Head of caudate nucleus (tissue), 42 donors: ENCODE data around the gene TCERG1.

Experiments
- DNase-seq, 42 donors: peaks; one replicate each; pipeline versions ENCODE4 v3.0.0 to v3.0.0-alpha.2; 2020 to 2021; ENCODE audit warnings: mixed read lengths in 7 of 42
- intact Hi-C: fragments of 100-400 bp; cut with DNase I; formaldehyde crosslinking; loops from one replicate; pipeline ENCODE4 v1.15.0; 2022

TCERG1 gene

GRCh38 chr5:146513462-146513861 is 66.3 kb downstream of the TCERG1 start:
- DNase-seq = no peak
- intact Hi-C loops = no loop called here

- intact Hi-C loops = no loop called here
- no peak for DNase-seq
These were observed 67.4 kb downstream of the TCERG1 start for GRCh38 chr5:146514575-146514974.

GRCh38 chr5:146515473-146516150 is 68.5 kb downstream of the TCERG1 start:
- DNase-seq = peak in 1 of 42 donors; percentile 6
- intact Hi-C loops = no loop called here

- intact Hi-C loops = no loop called here
These were observed 69.0 kb downstream of the TCERG1 start, which contains the start of gene GPR151 for GRCh38 chr5:146516151-146516475. GPR151 (minus strand) TSS chr5:146516190; CDS start chr5:146516113, 77 bp downstream.

GRCh38 chr5:146519554-146519953 is 72.4 kb downstream of the TCERG1 start:
- DNase-seq = no peak
- intact Hi-C loops = no loop called here

More at GRCh38 chr5:146516151-146516475, 69.0 kb downstream of the TCERG1 start, which contains the start of gene GPR151:
- DNase-seq = peak in 10 of 42 donors; percentile 13 to 50 (median 30)

GRCh38 chr5:146520731-146521130 is 73.6 kb downstream of the TCERG1 start:
- intact Hi-C loops = no loop called here
- DNase-seq = no peak

DNA sequence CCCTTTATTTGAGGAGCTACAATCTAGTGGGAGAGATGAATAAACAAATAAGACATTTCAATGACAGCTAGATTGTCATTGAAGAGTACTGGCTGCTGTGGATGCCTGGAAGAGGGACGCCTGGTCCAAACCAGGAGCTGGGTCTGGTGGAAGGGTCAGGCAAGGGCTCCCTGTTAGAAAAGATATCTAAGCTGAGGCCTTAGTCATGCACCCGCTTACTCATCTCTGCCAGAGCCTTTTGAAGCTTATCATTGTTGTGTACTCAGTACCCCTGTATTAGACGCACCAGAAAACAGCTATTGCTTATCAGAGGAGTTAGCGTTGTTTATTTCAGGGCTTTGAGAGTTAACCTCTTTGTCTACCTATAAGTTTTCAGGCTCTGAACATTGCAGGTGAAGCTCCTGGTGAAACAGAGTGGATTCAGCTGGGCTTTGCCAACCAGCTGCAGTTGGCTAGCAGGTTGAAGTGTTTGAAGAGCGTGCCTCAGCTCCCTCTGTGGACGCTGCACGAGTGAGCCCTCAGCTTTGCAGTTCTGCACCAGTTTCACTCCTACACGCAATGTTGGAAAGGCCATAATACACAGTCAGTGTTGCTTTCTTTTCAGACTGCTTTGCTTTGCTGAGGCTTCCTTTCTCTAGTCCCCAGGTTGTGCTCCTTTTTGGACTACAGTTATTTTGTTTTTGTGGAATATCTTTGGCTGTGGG is 74.4 kb downstream of the TCERG1 start:
- intact Hi-C loops = no loop called here
- peak in 1 of 42 donors; percentile 6 for DNase-seq

GRCh38 chr5:146523698-146524097 is 76.6 kb downstream of the TCERG1 start:
- intact Hi-C loops = no loop called here

DNA sequence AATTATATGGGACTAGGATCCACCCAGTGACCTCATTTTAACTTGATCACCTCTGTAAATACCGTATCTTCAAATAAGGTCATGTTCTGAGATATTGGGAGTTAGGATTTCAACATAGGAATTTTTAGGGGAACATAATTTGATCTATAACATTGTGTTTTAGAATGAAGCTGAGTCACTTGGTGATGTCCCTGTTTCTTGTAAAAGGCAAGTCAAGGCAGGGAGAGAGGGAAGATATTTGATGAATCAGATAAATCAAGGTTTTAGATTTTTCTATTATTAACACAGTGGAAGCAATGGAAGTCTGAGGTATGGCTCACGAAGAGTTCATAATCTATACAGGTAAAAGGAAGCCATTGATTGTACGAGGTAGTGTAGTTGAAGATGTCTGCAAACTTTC is 80.7 kb downstream of the TCERG1 start:
- no peak for DNase-seq

More at GRCh38 chr5:146523698-146524097, 76.6 kb downstream of the TCERG1 start:
- DNase-seq = no peak

DNA sequence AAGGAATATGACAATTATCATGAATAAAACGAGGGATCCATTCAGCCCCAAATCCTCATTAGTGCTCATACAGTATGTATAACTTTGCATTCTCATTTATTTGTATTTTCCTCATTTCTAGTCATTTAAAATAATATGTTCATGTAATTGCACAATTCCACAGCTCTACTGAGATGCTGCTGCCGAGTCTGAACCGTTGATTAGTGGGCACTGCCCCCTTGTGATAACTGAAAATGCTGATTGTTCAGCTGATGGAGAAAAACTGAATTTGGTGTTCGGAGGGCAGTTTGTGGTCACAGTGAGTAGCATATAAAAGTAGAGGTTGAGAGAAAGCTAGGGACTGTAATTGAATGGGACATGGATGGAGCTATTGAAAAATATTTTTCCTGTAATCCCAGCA is 81.1 kb downstream of the TCERG1 start:
- intact Hi-C loops = no loop called here
- peak in 13 of 42 donors; percentile 12 to 66 (median 31) for DNase-seq

More for the DNA sequence above, 80.7 kb downstream of the TCERG1 start:
- intact Hi-C loops = no loop called here

DNA sequence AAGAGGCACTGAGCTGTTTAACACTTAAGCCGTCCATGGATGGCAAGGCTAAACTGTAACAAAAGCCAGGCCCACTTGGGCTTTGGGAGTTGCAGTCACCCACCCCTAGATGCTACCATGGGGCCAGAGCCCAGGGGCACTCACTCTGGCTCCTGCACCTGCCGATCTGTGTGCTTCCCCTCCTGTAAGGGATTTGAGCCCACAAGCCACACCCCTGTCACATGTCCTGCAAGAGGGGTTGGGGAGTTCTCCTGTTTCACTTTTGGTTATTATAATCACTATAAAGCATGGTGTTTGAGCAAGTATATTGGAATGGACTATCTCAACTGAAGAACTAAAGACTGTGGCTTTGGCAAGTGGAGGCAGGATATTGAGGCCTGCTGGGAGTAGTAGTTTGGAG is 82.9 kb downstream of the TCERG1 start:
- intact Hi-C loops = loop anchor here (10.0 kb wide), 2 partner anchors 665 to 845 kb away; no protein-coding TSS in a partner anchor
- DNase-seq = no peak

DNA sequence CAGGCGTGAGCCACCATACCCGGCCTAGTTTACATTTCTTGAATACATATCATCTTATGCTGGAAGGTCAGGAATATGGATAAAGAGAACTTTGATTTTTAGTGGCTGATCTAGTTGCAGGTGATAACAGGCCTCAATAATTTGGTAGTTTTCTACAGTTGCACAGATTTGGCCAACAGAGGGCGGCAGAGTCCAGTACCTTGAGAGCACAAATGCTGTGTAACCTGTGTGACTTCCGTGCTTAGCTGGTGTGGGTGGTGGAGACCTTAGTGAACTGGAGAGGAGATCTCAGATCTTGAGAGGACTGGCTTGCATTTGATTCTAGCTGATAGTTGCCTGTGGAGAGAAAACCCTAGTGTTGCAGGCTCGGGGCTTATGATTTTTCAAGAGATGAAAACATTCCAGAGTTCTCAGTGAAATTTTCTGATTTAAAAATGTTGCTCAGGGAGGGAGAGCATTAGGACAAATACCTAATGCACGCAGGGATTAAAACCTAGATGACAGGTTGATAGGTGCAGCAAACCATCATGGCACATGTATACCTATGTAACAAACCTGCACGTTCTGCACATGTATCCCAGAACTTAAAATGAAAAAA is 86.2 kb downstream of the TCERG1 start:
- peak; percentile 64 to 91 (median 81) for DNase-seq
- intact Hi-C loops = loop anchor here (10.0 kb wide), 2 partner anchors 661 to 841 kb away; no protein-coding TSS in a partner anchor

DNA sequence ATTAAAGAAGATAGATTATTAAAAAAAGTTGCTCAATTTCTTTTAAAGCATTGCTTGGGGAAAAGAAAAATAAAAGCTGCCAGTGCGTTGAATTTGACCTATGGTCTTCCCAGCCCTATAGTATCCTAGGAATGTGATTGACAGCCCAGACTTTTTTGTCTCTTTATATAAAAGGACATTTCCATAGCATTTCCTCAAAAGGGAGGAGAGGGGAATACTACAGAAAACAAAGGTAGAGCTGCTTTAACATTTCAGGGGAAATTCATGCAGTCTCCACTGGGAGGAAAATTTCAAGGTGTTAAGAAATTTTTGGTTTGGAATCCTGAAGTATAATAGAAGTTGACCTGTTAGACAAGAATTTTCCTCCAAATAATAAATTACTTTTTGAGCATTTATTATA is 86.7 kb downstream of the TCERG1 start:
- no peak for DNase-seq
- intact Hi-C loops = loop anchor here (10.0 kb wide), 2 partner anchors 661 to 841 kb away; no protein-coding TSS in a partner anchor

DNA sequence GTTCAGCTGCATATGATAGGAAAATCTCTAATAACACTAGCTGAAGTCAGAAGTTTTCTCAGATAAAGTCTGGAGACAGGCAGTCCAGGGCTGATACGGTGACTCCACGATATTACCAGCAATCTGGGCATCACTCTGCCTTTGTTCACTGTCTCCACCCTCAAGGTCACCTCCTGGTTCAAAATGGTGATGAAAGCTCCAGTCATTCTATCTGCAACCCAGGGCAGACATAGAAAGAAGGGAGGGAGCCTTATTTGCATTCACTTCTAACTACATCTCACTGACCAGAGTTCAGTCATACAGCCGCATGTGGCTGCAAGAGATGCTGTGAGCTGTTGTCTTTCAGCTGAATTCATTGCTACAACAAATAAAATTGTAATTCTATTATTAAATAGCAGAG is 91.3 kb downstream of the TCERG1 start:
- intact Hi-C loops = loop anchor here (10.0 kb wide), 2 partner anchors 656 to 836 kb away; no protein-coding TSS in a partner anchor

GRCh38 chr5:146539973-146540372 is 92.8 kb downstream of the TCERG1 start:
- intact Hi-C loops = loop anchor here (5.0 to 10.0 kb wide), 3 partner anchors 427 to 835 kb away; no protein-coding TSS in a partner anchor
- no peak for DNase-seq

More for the DNA sequence above, 91.3 kb downstream of the TCERG1 start:
- DNase-seq = no peak

DNA sequence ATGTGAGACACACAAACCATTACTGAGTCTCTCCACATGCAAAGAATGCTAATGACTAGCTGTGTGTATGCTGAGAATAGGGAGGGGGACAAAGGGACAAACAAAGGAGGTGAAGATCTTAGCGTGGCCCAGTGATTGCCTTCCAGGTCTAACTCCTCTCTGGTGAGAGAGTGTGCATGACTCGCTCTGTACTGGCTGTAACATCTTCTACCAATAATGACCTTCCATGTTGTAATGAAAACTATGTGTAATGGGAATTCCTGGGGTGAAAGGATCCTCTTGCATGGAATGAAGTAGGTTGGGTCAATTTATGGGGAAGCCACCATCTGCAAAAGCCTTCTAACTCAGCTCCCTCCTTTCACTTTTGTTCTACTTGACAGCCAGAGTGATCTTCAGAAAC is 93.3 kb downstream of the TCERG1 start:
- DNase-seq = no peak
- intact Hi-C loops = loop anchor here (5.0 kb wide), 1 partner anchor 427 kb away; no protein-coding TSS in a partner anchor

GRCh38 chr5:146541958-146542849 is 95.1 kb downstream of the TCERG1 start:
- peak; percentile 73 to 91 (median 83) for DNase-seq
- intact Hi-C loops = loop anchor here (5.0 kb wide), 1 partner anchor 425 kb away; no protein-coding TSS in a partner anchor

DNA sequence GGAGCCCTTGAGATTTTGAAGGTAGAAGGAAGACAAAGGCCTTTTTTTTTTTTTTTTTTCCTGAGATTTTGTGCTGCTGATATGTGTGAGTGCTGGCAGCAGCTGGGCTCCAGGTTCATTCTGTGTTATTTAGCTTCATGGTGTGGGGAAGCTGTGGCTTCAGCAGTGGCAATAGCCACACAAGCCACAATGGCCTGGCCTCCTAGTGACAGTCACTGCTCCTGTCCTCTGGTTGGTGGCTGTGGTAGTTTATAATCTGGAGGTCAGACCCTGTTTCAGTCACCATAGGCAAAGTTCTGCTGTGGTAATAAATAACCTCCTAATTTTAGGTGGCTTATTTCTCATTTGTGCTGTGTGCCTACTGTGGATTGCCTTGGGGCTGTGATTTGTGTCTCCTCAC is 97.1 kb downstream of the TCERG1 start:
- intact Hi-C loops = loop anchor here (5.0 kb wide), 1 partner anchor 423 kb away; no protein-coding TSS in a partner anchor
- no peak for DNase-seq
